HepG2 (cell line): Measurements from ENCODE around the gene TOR1A. TPM values are rescaled to one million over a fixed set of nuclear protein-coding genes. Genes with fewer than 3 reads are reported as not detected.

Experiments
- AHR ChIP-seq: IDR thresholded peaks from 2 replicates; pipeline ENCODE4 v1.6.1; 2018; ENCODE audit warnings: missing genetic modification reagents, missing compliant biosample characterization
- ARHGAP35 ChIP-seq: sonication (generic); formaldehyde crosslinking; IDR thresholded peaks from 2 replicates; pipeline ENCODE4 v1.9.0; 2022; ENCODE audit warnings: mild to moderate bottlenecking, inconsistent platforms, moderate library complexity, missing genetic modification reagents, borderline replicate concordance
- BRCA1 ChIP-seq: sonication (generic); formaldehyde crosslinking; IDR thresholded peaks from 2 replicates; pipeline ENCODE4 v1.4.0; 2020; ENCODE audit warnings: missing genetic modification reagents
- DRAP1 ChIP-seq: IDR thresholded peaks from 2 replicates; pipeline ENCODE4 v1.6.1; 2016; ENCODE audit warnings: missing genetic modification reagents, missing compliant biosample characterization
- EEA1 ChIP-seq: sonication (generic); formaldehyde crosslinking; IDR thresholded peaks from 2 replicates; pipeline ENCODE4 v1.5.1; 2020; ENCODE audit warnings: mild to moderate bottlenecking, missing genetic modification reagents, borderline replicate concordance
- FOXA3 ChIP-seq: IDR thresholded peaks from 2 replicates; pipeline ENCODE4 v1.6.1; 2016; ENCODE audit warnings: missing genetic modification reagents, missing compliant biosample characterization
- FOXP4 ChIP-seq: sonication (generic); formaldehyde crosslinking; IDR thresholded peaks from 2 replicates; pipeline ENCODE4 v1.4.0; 2020; ENCODE audit warnings: missing genetic modification reagents
- GMEB2 ChIP-seq: IDR thresholded peaks from 2 replicates; pipeline ENCODE4 v1.6.1; 2016; ENCODE audit warnings: missing biosample characterization, missing genetic modification reagents, low read depth
- HIVEP1 ChIP-seq: sonication (generic); formaldehyde crosslinking; IDR thresholded peaks from 2 replicates; pipeline ENCODE4 v1.4.0; 2020; ENCODE audit warnings: mild to moderate bottlenecking, missing genetic modification reagents
- KAT8 ChIP-seq: IDR thresholded peaks from 2 replicates; pipeline ENCODE4 v1.6.1; 2016; ENCODE audit warnings: missing genetic modification reagents, missing compliant biosample characterization
- KMT2A ChIP-seq: sonication (generic); formaldehyde crosslinking; IDR thresholded peaks from 2 replicates; pipeline ENCODE4 v1.4.0; 2020; ENCODE audit warnings: missing genetic modification reagents
- MBNL3 ChIP-seq: fragments of 250-450 bp; sonication (Bioruptor Pico); conservative IDR thresholded peaks from 2 replicates; pipeline ENCODE4 v1.8.0; 2022; ENCODE audit warnings: mild to moderate bottlenecking, inconsistent platforms
- MXI1 ChIP-seq: IDR thresholded peaks from 3 replicates; pipeline ENCODE4 v1.6.1; 2012; ENCODE audit warnings: low read depth, low read length, inconsistent platforms, borderline replicate concordance
- MYNN ChIP-seq: sonication (generic); formaldehyde crosslinking; IDR thresholded peaks from 2 replicates; pipeline ENCODE4 v1.4.0; 2020; ENCODE audit warnings: mild to moderate bottlenecking, low read depth, missing genetic modification reagents
- REPIN1 ChIP-seq: sonication (generic); formaldehyde crosslinking; IDR thresholded peaks from 2 replicates; pipeline ENCODE4 v1.8.0; 2022; ENCODE audit warnings: missing genetic modification reagents, low read depth, mild to moderate bottlenecking, borderline replicate concordance
- TEAD2 ChIP-seq: sonication (generic); formaldehyde crosslinking; IDR thresholded peaks from 2 replicates; pipeline ENCODE4 v1.9.0; 2021; ENCODE audit warnings: missing genetic modification reagents
- THAP11 ChIP-seq: IDR thresholded peaks from 2 replicates; pipeline ENCODE4 v1.6.1; 2016; ENCODE audit warnings: missing biosample characterization, missing genetic modification reagents
- ZBTB37 ChIP-seq: sonication (generic); formaldehyde crosslinking; IDR thresholded peaks from 2 replicates; pipeline ENCODE4 v1.4.0; 2020; ENCODE audit warnings: mild to moderate bottlenecking, missing genetic modification reagents
- ZNF235 ChIP-seq: sonication (generic); formaldehyde crosslinking; IDR thresholded peaks from 2 replicates; pipeline ENCODE4 v1.8.1; 2023; ENCODE audit warnings: mild to moderate bottlenecking, missing genetic modification reagents, borderline replicate concordance
- ZNF503 ChIP-seq: sonication (generic); formaldehyde crosslinking; IDR thresholded peaks from 2 replicates; pipeline ENCODE4 v1.4.0; 2020; ENCODE audit warnings: missing genetic modification reagents
- ZNF577 ChIP-seq: sonication (generic); formaldehyde crosslinking; IDR thresholded peaks from 2 replicates; pipeline ENCODE4 v1.4.0; 2020; ENCODE audit warnings: mild to moderate bottlenecking, low read depth, missing genetic modification reagents, borderline replicate concordance
- ZNF616 ChIP-seq: sonication (generic); formaldehyde crosslinking; IDR thresholded peaks from 2 replicates; pipeline ENCODE4 v1.5.0; 2020; ENCODE audit warnings: low read depth, mild to moderate bottlenecking, missing genetic modification reagents
- ZNF891 ChIP-seq: sonication (generic); formaldehyde crosslinking; IDR thresholded peaks from 2 replicates; pipeline ENCODE4 v1.5.0; 2020; ENCODE audit warnings: mild to moderate bottlenecking, missing genetic modification reagents
- polyA plus RNA-seq, 8 experiments: library from polyadenylated mRNA; depleted of rRNA in 3 of 8; stranded (reverse) in 7 of 8; unstranded in 1 of 8; fragments of >200 nt; fragmentation: Illumina TruSeq in 4 of 8; extraction: Trizol in 4 of 8; gene quantifications; 2 replicates each; pipeline versions ENCODE4 v1.2.1 to v1.2.3, GENCODE V29; 2011 to 2016; ENCODE audit warnings: low read depth in 4 of 8, missing spikeins in 1 of 8, mixed read lengths in 1 of 8; ENCODE audit not compliant: insufficient read depth in 1 of 8
- total RNA-seq, 5 experiments: library from RNA; depleted of rRNA; stranded (reverse); fragments of >200 nt; fragmentation: Illumina TruSeq; extraction: Trizol; gene quantifications; 2 replicates each; pipeline ENCODE4 v1.2.3, GENCODE V29; 2016; ENCODE audit warnings: low read depth in 1 of 5

The TOR1A gene
- total and polyA plus RNA-seq, 2 of the 13 experiments (the other 11 are each of a cell fraction or from before 2014, with no cell fraction given): 31.6 to 41.4 TPM

GRCh38 chr9:129835128-129835859 lies 11.4 kb upstream of the TOR1A start, which contains the start of the genes C9orf78 and USP20 (continued):
- 0 out of 2 replicates have a peak, but pooled peaks have one; percentile 20 for TF ChIP-seq AHR
- TF ChIP-seq ARHGAP35 (CRISPR knock-in tag): no peak; the same call in 1 of the 2 replicates
- no peak for TF ChIP-seq EEA1 (CRISPR knock-in tag)
- no peak for TF ChIP-seq ZBTB37 (CRISPR knock-in tag)
- TF ChIP-seq KAT8: peak; percentile 94
- no peak for TF ChIP-seq TEAD2
- TF ChIP-seq MXI1: peak; percentile 95
- no peak for TF ChIP-seq MBNL3 (CRISPR knock-in tag)
- no peak for TF ChIP-seq HIVEP1 (CRISPR knock-in tag)
- TF ChIP-seq ZNF616 (CRISPR knock-in tag): 0 out of 2 replicates have a peak, but pooled peaks have one; percentile 45
- TF ChIP-seq REPIN1: peak; percentile 62
- TF ChIP-seq ZNF891 (CRISPR knock-in tag): no peak
- peak; percentile 70; the same call in 1 of the 2 replicates for TF ChIP-seq GMEB2 (CRISPR knock-in tag)
- TF ChIP-seq ZNF503: 0 out of 2 replicates have a peak, but pooled peaks have one; percentile 46
- peak; percentile 78; the same call in 1 of the 2 replicates for TF ChIP-seq KMT2A (CRISPR knock-in tag)
- TF ChIP-seq THAP11: peak; percentile 89
- peak; percentile 91 for TF ChIP-seq DRAP1 (CRISPR knock-in tag)
- TF ChIP-seq ZNF577 (CRISPR knock-in tag): no peak
- 0 out of 2 replicates have a peak, but pooled peaks have one; percentile 24 for TF ChIP-seq FOXP4 (CRISPR knock-in tag)
- peak; percentile 27; the same call in 1 of the 2 replicates for TF ChIP-seq FOXA3 (CRISPR knock-in tag)
- TF ChIP-seq BRCA1 (CRISPR knock-in tag): no peak
- TF ChIP-seq ZNF235: no peak
- no peak for TF ChIP-seq MYNN (CRISPR knock-in tag)
